Right lobe of liver (tissue), 6 donors: ENCODE data around the gene SLIRP. TPM values are rescaled to one million over a fixed set of nuclear protein-coding genes. Genes with fewer than 3 reads are reported as not detected.
A peak's percentile ranks its signal among the peaks of the same experiment; 100 is the strongest.
"Not testable (repeated sequence)": the region's sequence is repeated elsewhere in the genome, so short reads cannot be mapped to it uniquely, and the experiment has no call there.

Experiments used
- ATAC-seq, 4 donors: fragments of 200-7000 bp; cut with Tn5 transposase; one replicate each; pipeline ENCODE4 v1.9.1; 2020; ENCODE audit warnings: mild to moderate bottlenecking in 4 of 4, moderate library complexity in 4 of 4
- DNase-seq, 3 donors: peaks; one replicate each; pipeline ENCODE4 v3.0.0-alpha.2; 2020
- H3K27ac ChIP-seq, 3 donors: fragments of 200-600 bp; one replicate each; pipeline ENCODE4 v1.8.0; 2022
- H3K27me3 ChIP-seq, 2 donors: fragments of 200-600 bp; one replicate each; pipeline ENCODE4 v1.8.0; 2022
- H3K36me3 ChIP-seq, 4 donors: fragments of 200-600 bp; sonication (generic) in 1 of 4; one replicate each; pipeline versions ENCODE4 v1.5.1 to v1.8.0; 2017 to 2022; ENCODE audit warnings: control low read depth in 1 of 4
- H3K4me1 ChIP-seq, 4 donors: fragments of 200-600 bp; sonication (generic) in 1 of 4; one replicate each; pipeline versions ENCODE4 v1.5.1 to v1.8.0; 2017 to 2022; ENCODE audit warnings: control low read depth in 1 of 4
- H3K4me3 ChIP-seq, 3 donors: fragments of 200-600 bp; one replicate each; pipeline ENCODE4 v1.8.0; 2022
- H3K9me3 ChIP-seq, 4 donors: fragments of 200-600 bp; sonication (generic) in 1 of 4; one replicate each; pipeline versions ENCODE4 v1.5.1 to v1.8.0; 2017 to 2022; ENCODE audit warnings: control low read depth in 1 of 4
- CTCF ChIP-seq, 4 donors: fragments of 200-600 bp in 3 of 4; fragments of 450-650 bp in 1 of 4; IDR thresholded peaks; one replicate each; pipeline versions ENCODE4 v1.5.1 to v1.8.0; 2016 to 2022; ENCODE audit warnings: antibody characterized with exemption in 4 of 4, mild to moderate bottlenecking in 2 of 4
- POLR2A ChIP-seq: fragments of 450-650 bp; IDR thresholded peaks from one replicate; pipeline ENCODE4 v1.6.1; 2017; ENCODE audit warnings: antibody characterized with exemption, mild to moderate bottlenecking
- WGBS: methylation state at CpG from one replicate; pipeline ENCODE4 v1.1.6; 2018; ENCODE audit warnings: low coverage, low lambda C conversion rate; ENCODE audit not compliant: insufficient coverage; ENCODE audit errors: missing lambda C conversion rate; 5-methylcytosine and 5-hydroxymethylcytosine counted together
- intact Hi-C, 2 donors: fragments of 100-400 bp; cut with DNase I; formaldehyde crosslinking; loops; one replicate each; pipeline versions ENCODE4 v1.11.2 to v1.14.1; 2022
- long read RNA-seq: library from polyadenylated mRNA; unstranded; transcript quantifications from one replicate; pipeline ENCODE4 v2.0.0, GENCODE V29; 2019
- total RNA-seq, 6 experiments: library from RNA; depleted of rRNA in 2 of 6; stranded (reverse); fragments of >200 nt in 2 of 6; fragmentation: NEBNext Ultra II Directional in 3 of 6; extraction: Animal tissue kit (Norgen Biotek cat#: 25700) in 3 of 6; gene quantifications; one replicate each; pipeline versions ENCODE4 v1.1.0 to v1.2.4, GENCODE V29; 2016 to 2023
- donor health status: DM: no; HTN: yes; CAD: no.
- donor health status: DM: no; HTN: no; CAD: no.
- donor health status: DM: no; HTN: no; CAD: no.
- donor health status: DM: no; HTN: yes; CAD: no.
- donor health status: DM: no; HTN: yes; CAD: no.

SLIRP gene
- 100 to 1,000 TPM in 2 of 6 experiments, 10 to 100 TPM in 4; 51.3 to 214 (median 60.6) TPM for total RNA-seq
- long read RNA-seq, transcript SLIRP-209 (4 exons, 408 nt) = major isoform, 58 of 67 reads
- long read RNA-seq, partial matches to known transcripts = 0 of 67 reads
- long read RNA-seq, other reads (novel, unspliced or antisense) = 3 of 67 reads

GRCh38 chr14:77707724-77708408, at the start of gene SLIRP, which contains the start of gene ALKBH1:
Gene SLIRP (plus strand): TSS chr14:77708103. CDS start chr14:77708112, 9 bp downstream.
Gene ALKBH1 (minus strand): TSS chr14:77708023. CDS start chr14:77708004, 19 bp downstream.
- Histone ChIP-seq H3K27ac (peak within 1 kb of the TSS in 2 of 3 donors; percentile 37 to 41), H3K9me3 (no peaks in the 10 kb centered on the region), H3K4me1 (peaks cover 0 to 29% (median 13%) of the 10 kb centered on the region in 4 donors), H3K36me3 (peaks cover 3 to 40% (median 10%) of the 10 kb centered on the region in 4 donors), H3K4me3 (peak within 1 kb of the TSS; percentile 81 to 94 (median 89)), H3K27me3 (no peaks in the 10 kb centered on the region)
- 0% methylated on average over 27 of the region's 49 CpGs for WGBS
- DNase-seq = peak; percentile 85 to 91 (median 91)
- intact Hi-C loops = no loop called here
- peak; percentile 64 for TF ChIP-seq POLR2A
- TF ChIP-seq CTCF (IDR thresholded peaks at IDR 0.05) = no peak
- ATAC-seq = peak; percentile 98 to 99 (median 98)

GRCh38 chr14:77659831-77660230, 48.1 kb upstream of the SLIRP start:
- no peak for TF ChIP-seq POLR2A
- no peak for TF ChIP-seq CTCF (IDR thresholded peaks at IDR 0.05)
- 57% methylated on average over 2 of the region's 2 CpGs for WGBS
- Histone ChIP-seq H3K27ac (no peak overlapping the region), H3K4me3 (no peak overlapping the region), H3K36me3 (no peaks in the 10 kb centered on the region), H3K4me1 (no peaks in the 10 kb centered on the region), H3K27me3 (no peaks in the 10 kb centered on the region), H3K9me3 (no peaks in the 10 kb centered on the region)
- DNase-seq (no peak), ATAC-seq (peak in 3 of 4 donors; percentile 36 to 41 (median 38))
- intact Hi-C loops = loop anchor here in 1 of 2 donors (10.0 kb wide), 1 partner anchor 165 kb away; no protein-coding TSS in a partner anchor

GRCh38 chr14:77660754-77661153, 47.1 kb upstream of the SLIRP start:
- H3K4me1 ChIP-seq = no peaks in the 10 kb centered on the region
- DNase-seq = no peak
- no peak overlapping the region for H3K4me3 ChIP-seq
- H3K27me3 ChIP-seq = no peaks in the 10 kb centered on the region
- 80% methylated on average over 2 of the region's 7 CpGs for WGBS
- no peak for ATAC-seq
- no peaks in the 10 kb centered on the region for H3K36me3 ChIP-seq
- no peaks in the 10 kb centered on the region for H3K9me3 ChIP-seq
- no peak overlapping the region for H3K27ac ChIP-seq
- intact Hi-C loops = no loop called here
- no peak for TF ChIP-seq POLR2A
- TF ChIP-seq CTCF (IDR thresholded peaks at IDR 0.05) = no peak

GRCh38 chr14:77661562-77661961, 46.3 kb upstream of the SLIRP start:
- H3K9me3 ChIP-seq, intact Hi-C loops, H3K27ac ChIP-seq, H3K4me3 ChIP-seq, H3K4me1 ChIP-seq, DNase-seq, H3K27me3 ChIP-seq, H3K36me3 ChIP-seq, ATAC-seq: not testable (repeated sequence)
- WGBS = 33% methylated on average over 3 of the region's 9 CpGs

GRCh38 chr14:77663293-77663692, 44.6 kb upstream of the SLIRP start:
- no peaks in the 10 kb centered on the region for H3K27me3 ChIP-seq
- no peak overlapping the region for H3K4me3 ChIP-seq
- H3K27ac ChIP-seq = no peak overlapping the region
- TF ChIP-seq POLR2A (no peak), CTCF (IDR thresholded peaks at IDR 0.05) (no peak)
- H3K4me1 ChIP-seq = no peaks in the 10 kb centered on the region
- WGBS = 64% methylated on average over 6 of the region's 6 CpGs
- DNase-seq = no peak
- intact Hi-C loops = no loop called here
- H3K9me3 ChIP-seq = no peaks in the 10 kb centered on the region
- no peak for ATAC-seq
- no peaks in the 10 kb centered on the region for H3K36me3 ChIP-seq
